ENCODE data around the gene PDE8B. TPM values are rescaled to one million over a fixed set of nuclear protein-coding genes. Genes with fewer than 3 reads are reported as not detected.
"Not testable (repeated sequence)": the region's sequence is repeated elsewhere in the genome, so short reads cannot be mapped to it uniquely, and the experiment has no call there.

The PDE8B gene
- total RNA-seq, 1 donor, result not detected

DNA sequence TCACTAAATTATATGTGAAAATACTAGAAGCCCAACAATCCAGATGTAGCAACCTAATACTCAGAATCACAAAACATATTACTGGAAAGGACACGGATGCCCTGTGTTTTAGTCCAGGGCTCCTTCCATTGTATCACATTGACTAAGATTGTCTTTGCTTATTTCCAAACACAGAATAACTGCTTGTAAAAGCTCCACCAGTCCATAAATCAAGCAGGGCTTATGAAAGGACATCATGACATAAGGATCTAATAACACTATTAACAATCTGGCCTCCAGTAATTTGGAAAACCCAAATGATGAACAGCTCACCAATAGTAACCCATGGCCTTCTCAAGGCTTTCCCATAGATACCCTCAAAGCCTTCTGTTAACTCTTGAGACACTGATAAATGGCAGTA is 241.9 kb downstream of the PDE8B start:
- TF ChIP-seq CTCF (IDR thresholded peaks at IDR 0.05; ENCODE audit: insufficient read depth, low read length), result no peak
- H3K4me3 ChIP-seq (ENCODE audit: low read depth, low read length), result no peak overlapping the region
- no peak for DNase-seq (ENCODE audit: low read depth)

DNA sequence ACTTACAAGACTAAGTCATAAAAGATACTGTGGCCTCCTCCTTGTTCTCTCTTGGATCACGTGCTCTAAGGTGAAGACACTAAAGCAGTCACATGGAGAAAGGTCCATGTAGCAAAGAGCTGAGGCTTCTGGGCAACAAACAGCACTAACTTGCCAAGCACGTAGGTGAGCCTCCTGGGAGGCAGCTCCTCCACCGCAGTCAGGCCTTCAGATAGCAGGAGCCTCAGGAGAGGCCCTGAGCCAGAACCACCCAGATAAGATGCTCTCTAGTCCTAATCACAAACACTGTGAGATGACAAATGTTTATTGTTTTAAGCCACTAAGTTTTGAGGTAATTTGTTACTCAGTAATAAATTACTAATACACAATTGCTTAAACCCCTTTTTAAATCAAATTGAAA is 243.6 kb downstream of the PDE8B start:
- TF ChIP-seq CTCF (IDR thresholded peaks at IDR 0.05; ENCODE audit: insufficient read depth, low read length), result no peak
- no peak overlapping the region for H3K4me3 ChIP-seq (ENCODE audit: low read depth, low read length)

GRCh38 chr5:77461287-77461686 is 250.8 kb downstream of the PDE8B start:
- DNase-seq (ENCODE audit: low read depth), result no peak
- no peak overlapping the region for H3K4me3 ChIP-seq (ENCODE audit: low read depth, low read length)
- no peak for TF ChIP-seq CTCF (IDR thresholded peaks at IDR 0.05; ENCODE audit: insufficient read depth, low read length)

More for the DNA sequence above, 243.6 kb downstream of the PDE8B start:
- no peak for DNase-seq (ENCODE audit: low read depth)

- peak; percentile 18 for DNase-seq (ENCODE audit: low read depth)
- no peak for TF ChIP-seq CTCF (IDR thresholded peaks at IDR 0.05; ENCODE audit: insufficient read depth, low read length)
- H3K4me3 ChIP-seq (ENCODE audit: low read depth, low read length), result no peak overlapping the region
These were observed 253.4 kb downstream of the PDE8B start for GRCh38 chr5:77463905-77464304.

GRCh38 chr5:77468875-77469274 is 258.4 kb downstream of the PDE8B start:
- not testable (repeated sequence) for DNase-seq (ENCODE audit: low read depth); H3K4me3 ChIP-seq (ENCODE audit: low read depth, low read length)

GRCh38 chr5:77475041-77475440 is 264.6 kb downstream of the PDE8B start:
- DNase-seq (ENCODE audit: low read depth); H3K4me3 ChIP-seq (ENCODE audit: low read depth, low read length): not testable (repeated sequence)

Other genes starting within 250 kb of the PDE8B start
- 18.2 and 22.5 TPM in 2 replicates for gene AGGF1, start 180.3 kb upstream of the PDE8B start, total RNA-seq (ENCODE audit: low replicate concordance)
- gene ZBED3, start 123.4 kb upstream of the PDE8B start, total RNA-seq (ENCODE audit: low replicate concordance), result 0.90 and 23.0 TPM in 2 replicates

Data from fibroblast of the aortic adventitia (primary cell).